Measurements from ENCODE around the gene PCDH17.

PCDH17 gene

GRCh38 chr13:57763689-57764088 lies 132.1 kb downstream of the PCDH17 start:
- POLR2A ChIA-PET, result no interaction called here
- TF ChIP-seq ZNF114 (tag by site-specific recombination; IDR thresholded peaks at IDR 0.05) (no peak), PRDM4 (tag by site-specific recombination; IDR thresholded peaks at IDR 0.05) (no peak), INSM2 (tag by site-specific recombination; IDR thresholded peaks at IDR 0.05) (no peak), ZNF174 (tag by site-specific recombination; IDR thresholded peaks at IDR 0.05) (no peak), ZNF610 (tag by site-specific recombination; IDR thresholded peaks at IDR 0.05; ENCODE audit: borderline replicate concordance) (peak; percentile 91)
- Histone ChIP-seq H3K4me3 (ENCODE audit: low read depth, low read length) (no peak overlapping the region), H3K4me1 (ENCODE audit: control insufficient read depth, insufficient read depth, low read length) (no peaks in the 10 kb centered on the region), H3K36me3 (ENCODE audit: control insufficient read depth in 2 of 2, insufficient read depth in 1 of 2, low read length in 2 of 2) (no peaks in the 10 kb centered on the region), H3K9me3 (ENCODE audit: control insufficient read depth, insufficient read depth, low read depth, low read length) (no peaks in the 10 kb centered on the region), H3K27ac (ENCODE audit: extremely low read depth, low read depth, low read length) (no peak overlapping the region)
- CTCF ChIA-PET, result interaction anchor here (0.7 kb wide), 1 partner anchor 15 kb away, joined by 3 read pairs; no protein-coding TSS in a partner anchor

Measured in HEK293 (cell line).